SIG-M5 (cell line): ENCODE measurements around the gene CAPNS2.

ENCODE experiments used
- DNase-seq: peaks from one replicate; lab custom pipeline; 2025; lab: John Stamatoyannopoulos, UW

The CAPNS2 gene

GRCh38 chr16:55566432-55567175 lies at the start of gene CAPNS2:
TSS of gene CAPNS2 (plus strand) at chr16:55566684. CDS start at chr16:55566757, 73 bp downstream.
- no peak for DNase-seq

GRCh38 chr16:55521792-55522191 lies 44.7 kb upstream of the CAPNS2 start:
- DNase-seq = no peak

- no peak for DNase-seq
Observed at GRCh38 chr16:55526441-55526840, 40.0 kb upstream of the CAPNS2 start.

- DNase-seq = no peak
Observed at GRCh38 chr16:55527885-55528284, 38.6 kb upstream of the CAPNS2 start.

- DNase-seq = no peak
Observed at GRCh38 chr16:55529018-55529417, 37.5 kb upstream of the CAPNS2 start.

GRCh38 chr16:55530316-55530856 lies 36.1 kb upstream of the CAPNS2 start:
- no peak for DNase-seq

GRCh38 chr16:55532227-55532626 lies 34.3 kb upstream of the CAPNS2 start:
- DNase-seq = no peak

GRCh38 chr16:55534756-55535155 lies 31.7 kb upstream of the CAPNS2 start:
- no peak for DNase-seq

- no peak for DNase-seq
Observed at GRCh38 chr16:55539049-55539448, 27.4 kb upstream of the CAPNS2 start.

- no peak for DNase-seq
Observed at GRCh38 chr16:55539488-55539887, 27.0 kb upstream of the CAPNS2 start.

- DNase-seq = no peak
Observed at GRCh38 chr16:55540221-55540620, 26.3 kb upstream of the CAPNS2 start.

- no peak for DNase-seq
Observed at GRCh38 chr16:55542459-55543082, 23.9 kb upstream of the CAPNS2 start.

GRCh38 chr16:55543472-55543871 lies 23.0 kb upstream of the CAPNS2 start:
- no peak for DNase-seq

- no peak for DNase-seq
Observed at GRCh38 chr16:55552621-55553020, 13.9 kb upstream of the CAPNS2 start.

- DNase-seq = no peak
Observed at GRCh38 chr16:55555436-55555835, 11.0 kb upstream of the CAPNS2 start.

- no peak for DNase-seq
Observed at GRCh38 chr16:55557186-55557585, 9.3 kb upstream of the CAPNS2 start.

- DNase-seq = no peak
Observed at GRCh38 chr16:55559233-55559632, 7.3 kb upstream of the CAPNS2 start.

GRCh38 chr16:55559933-55560516 lies 6.5 kb upstream of the CAPNS2 start:
- DNase-seq = no peak

- no peak for DNase-seq
Observed at GRCh38 chr16:55561319-55561848, 5.1 kb upstream of the CAPNS2 start.

- no peak for DNase-seq
Observed at GRCh38 chr16:55562936-55563335, 3.5 kb upstream of the CAPNS2 start.

GRCh38 chr16:55563797-55564196 lies 2.7 kb upstream of the CAPNS2 start:
- DNase-seq = no peak

GRCh38 chr16:55565086-55565485 lies 1.4 kb upstream of the CAPNS2 start:
- DNase-seq = no peak

- no peak for DNase-seq
Observed at GRCh38 chr16:55567382-55567781, 898 bp downstream of the CAPNS2 start.
